Keratinocyte (primary cell): ENCODE data around the gene DLGAP1.

Experiments used
- EZH2 ChIP-seq: IDR thresholded peaks from one replicate; pipeline ENCODE4 v1.6.1; 2012; ENCODE audit warnings: inconsistent platforms, mild to moderate bottlenecking, low read length, moderate library complexity
- TF ChIP-seq, protein P1 (sequence below), 3 experiments: IDR thresholded peaks in 1 of 3; conservative IDR thresholded peaks in 1 of 3; optimal IDR thresholded peaks in 1 of 3; 2 replicates in 2 of 3; 3 replicates in 1 of 3; pipeline versions ENCODE3 to v1.5.1; 2011; ENCODE audit warnings: low read length in 3 of 3, mild to moderate bottlenecking in 3 of 3, moderate library complexity in 2 of 3, control low read depth in 1 of 3, inconsistent platforms in 1 of 3; ENCODE audit not compliant: insufficient read depth in 2 of 3; ENCODE audit errors: extremely low read depth in 1 of 3

DNA sequence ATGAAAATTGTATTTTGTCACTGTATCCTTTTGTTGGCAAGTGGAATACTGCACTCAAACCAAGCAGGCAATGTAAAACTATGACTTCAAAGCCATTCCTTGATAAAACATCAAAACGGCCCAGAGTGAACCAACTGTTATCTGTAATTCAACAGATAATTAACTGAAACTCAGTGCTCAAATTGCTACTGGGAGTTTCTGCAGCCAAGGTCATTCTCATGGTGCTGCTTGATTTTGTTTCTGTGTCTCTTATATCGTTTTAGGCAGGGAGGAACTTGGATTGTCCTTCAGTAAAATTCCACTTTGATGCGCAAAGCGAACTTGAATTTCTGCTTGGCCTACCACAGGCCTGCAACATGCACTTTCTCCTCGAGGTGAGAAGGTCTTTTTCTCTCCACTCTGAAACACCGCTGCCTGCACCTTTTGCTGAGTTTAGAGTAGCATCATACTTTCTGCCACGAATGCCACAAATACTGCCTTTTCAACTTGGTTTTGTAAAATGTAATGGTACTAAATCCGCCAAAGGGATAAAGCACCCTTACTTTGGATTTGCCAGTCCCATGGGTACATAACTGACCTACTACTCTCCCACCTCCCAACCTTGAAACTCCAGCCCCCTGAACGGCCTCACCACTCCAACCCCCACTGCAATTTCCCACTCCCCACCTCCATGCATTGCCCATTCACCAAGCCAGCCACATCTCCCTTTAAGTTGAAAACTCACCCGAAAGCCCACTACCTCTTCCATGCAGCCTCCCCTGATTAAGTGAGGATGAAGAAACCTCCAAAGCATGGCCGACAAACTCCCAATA, 800.5 kb downstream of the DLGAP1 start:
- TF ChIP-seq, protein P1, sequence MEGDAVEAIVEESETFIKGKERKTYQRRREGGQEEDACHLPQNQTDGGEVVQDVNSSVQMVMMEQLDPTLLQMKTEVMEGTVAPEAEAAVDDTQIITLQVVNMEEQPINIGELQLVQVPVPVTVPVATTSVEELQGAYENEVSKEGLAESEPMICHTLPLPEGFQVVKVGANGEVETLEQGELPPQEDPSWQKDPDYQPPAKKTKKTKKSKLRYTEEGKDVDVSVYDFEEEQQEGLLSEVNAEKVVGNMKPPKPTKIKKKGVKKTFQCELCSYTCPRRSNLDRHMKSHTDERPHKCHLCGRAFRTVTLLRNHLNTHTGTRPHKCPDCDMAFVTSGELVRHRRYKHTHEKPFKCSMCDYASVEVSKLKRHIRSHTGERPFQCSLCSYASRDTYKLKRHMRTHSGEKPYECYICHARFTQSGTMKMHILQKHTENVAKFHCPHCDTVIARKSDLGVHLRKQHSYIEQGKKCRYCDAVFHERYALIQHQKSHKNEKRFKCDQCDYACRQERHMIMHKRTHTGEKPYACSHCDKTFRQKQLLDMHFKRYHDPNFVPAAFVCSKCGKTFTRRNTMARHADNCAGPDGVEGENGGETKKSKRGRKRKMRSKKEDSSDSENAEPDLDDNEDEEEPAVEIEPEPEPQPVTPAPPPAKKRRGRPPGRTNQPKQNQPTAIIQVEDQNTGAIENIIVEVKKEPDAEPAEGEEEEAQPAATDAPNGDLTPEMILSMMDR (optimal IDR thresholded peaks at IDR 0.05 in 1 of 3, IDR thresholded peaks at IDR 0.05 in 1 of 3, conservative IDR thresholded peaks at IDR 0.05 in 1 of 3; ENCODE audit: extremely low read depth in 1 of 3, insufficient read depth in 2 of 3, low read length in 3 of 3): no peak
- TF ChIP-seq EZH2: no peak
